ENCODE results near the gene C11orf68. TPM values are rescaled to one million over a fixed set of nuclear protein-coding genes. Genes with fewer than 3 reads are reported as not detected.
A peak's percentile ranks its signal among the peaks of the same experiment; 100 is the strongest.

C11orf68 gene
- total RNA-seq, 2 experiments from 2014 or later, result 28.4 to 28.5 TPM

DNA sequence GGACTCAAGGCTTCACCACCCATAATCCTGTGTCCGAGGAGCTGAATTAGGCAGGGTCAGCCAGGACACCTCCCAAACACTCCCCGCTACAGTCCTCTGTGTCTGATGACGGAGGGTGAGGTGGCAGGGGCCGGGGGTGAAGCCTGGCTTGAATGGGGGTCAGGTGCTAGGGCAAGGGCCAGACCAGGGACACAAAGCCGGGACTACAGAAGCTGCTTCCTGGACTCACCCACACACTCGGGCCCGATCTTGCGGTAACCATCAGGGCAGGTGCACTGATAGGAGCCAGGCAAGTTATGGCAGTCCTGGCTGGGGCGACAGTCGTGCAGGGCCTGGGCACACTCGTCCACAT is 48.6 kb downstream of the C11orf68 start:
- DNase-seq (no peak), ATAC-seq (no peak)
- Mint-ChIP-seq H3K9me3 (ENCODE audit: insufficient read depth) (no peaks in the 10 kb centered on the region), H3K27me3 (ENCODE audit: low read depth) (peaks cover 5% of the 10 kb centered on the region), H3K36me3 (ENCODE audit: low read depth) (peaks cover 20% of the 10 kb centered on the region), H3K4me1 (ENCODE audit: low read depth) (peaks cover 52% of the 10 kb centered on the region), H3K4me3 (no peak overlapping the region), H3K27ac (peak overlapping the region; percentile 64)
- ChIA-PET CTCF (interaction anchor here (1.6 to 18.4 kb wide), 3 partner anchors 10 to 158 kb away, joined by 3 to 584 read pairs (median 90); partner anchors contain the start of genes CCDC85B, CTSW, FIBP and KAT5), POLR2A (interaction anchor here (2.2 to 6.6 kb wide), 3 partner anchors 10 to 18 kb away, joined by 10 to 143 read pairs (median 20); partner anchors contain the start of genes CFL1, CTSW and MUS81)

DNA sequence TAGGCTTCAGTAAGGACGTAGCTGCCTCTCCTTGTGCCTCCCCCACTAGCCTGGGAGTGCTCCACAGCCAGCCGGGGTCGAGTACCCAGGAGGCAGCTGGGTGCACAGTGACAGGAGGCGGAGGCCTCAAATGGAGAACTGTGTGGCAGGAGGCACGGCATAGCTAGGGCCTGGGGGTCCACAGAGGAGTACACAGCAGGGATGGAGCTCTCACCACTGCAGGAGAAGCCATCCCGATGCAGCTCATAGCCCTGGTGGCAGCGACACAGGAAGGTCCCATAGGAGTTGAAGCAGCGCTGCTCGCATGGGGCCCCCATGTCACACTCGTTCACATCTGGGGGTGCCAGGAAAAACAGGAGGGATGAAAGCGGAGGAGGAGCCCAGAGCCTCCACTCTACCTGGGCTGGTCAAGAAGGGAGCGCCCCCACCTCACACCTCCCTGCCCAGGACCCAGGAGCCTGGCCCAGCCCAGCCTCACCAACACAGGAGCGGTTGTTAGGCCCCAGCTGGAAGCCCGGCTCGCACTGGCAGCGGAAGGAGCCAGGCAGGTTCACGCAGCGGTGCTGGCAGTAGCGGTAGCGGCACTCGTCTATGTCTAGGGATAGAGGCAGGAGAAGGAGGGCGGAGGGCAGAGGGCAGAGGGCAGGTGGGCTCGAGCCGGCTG is 49.1 kb downstream of the C11orf68 start:
- H3K27ac Mint-ChIP-seq, result no peak overlapping the region
- H3K27me3 Mint-ChIP-seq (ENCODE audit: low read depth), result peaks cover 5% of the 10 kb centered on the region
- H3K9me3 Mint-ChIP-seq (ENCODE audit: insufficient read depth), result no peaks in the 10 kb centered on the region
- ATAC-seq (no peak), DNase-seq (no peak)
- no peak overlapping the region for H3K4me3 Mint-ChIP-seq
- CTCF ChIA-PET, result interaction anchor here (1.4 to 18.4 kb wide), 3 partner anchors 10 to 176 kb away, joined by 3 to 584 read pairs (median 90); partner anchors contain the start of genes CCDC85B, CTSW, FIBP and MUS81
- H3K36me3 Mint-ChIP-seq (ENCODE audit: low read depth), result peaks cover 24% of the 10 kb centered on the region
- POLR2A ChIA-PET, result interaction anchor here (1.3 to 6.6 kb wide), 4 partner anchors 9 to 21 kb away, joined by 6 to 143 read pairs (median 14); partner anchors contain the start of genes CCDC85B, CFL1, CTSW and MUS81
- H3K4me1 Mint-ChIP-seq (ENCODE audit: low read depth), result peaks cover 56% of the 10 kb centered on the region

DNA sequence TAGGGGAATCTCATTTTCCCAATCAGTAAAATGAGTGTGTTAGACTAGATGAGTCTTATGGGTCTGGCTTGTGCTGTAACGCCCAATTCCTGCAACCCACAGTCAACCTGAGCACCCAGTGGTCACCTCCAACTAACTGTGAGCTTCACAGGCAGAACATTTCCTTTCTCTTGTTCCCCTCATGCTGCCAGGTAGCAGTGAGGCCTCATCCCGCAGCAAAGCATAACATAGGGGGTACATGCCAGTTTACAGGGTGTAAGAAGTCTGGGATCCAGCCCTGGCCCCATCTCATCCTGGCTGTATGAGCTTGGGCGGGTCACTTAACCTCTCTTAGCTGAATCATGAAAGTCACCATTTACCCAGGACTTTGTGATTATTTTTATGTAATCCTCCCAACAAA is 50.0 kb downstream of the C11orf68 start:
- no peak overlapping the region for H3K27ac Mint-ChIP-seq
- no peak for ATAC-seq
- peaks cover 56% of the 10 kb centered on the region for H3K4me1 Mint-ChIP-seq (ENCODE audit: low read depth)
- POLR2A ChIA-PET, result interaction anchor here (1.3 to 6.6 kb wide), 3 partner anchors 9 to 22 kb away, joined by 6 to 143 read pairs (median 9); partner anchors contain the start of genes CCDC85B, CFL1 and MUS81
- H3K4me3 Mint-ChIP-seq, result no peak overlapping the region
- DNase-seq, result no peak
- peaks cover 28% of the 10 kb centered on the region for H3K36me3 Mint-ChIP-seq (ENCODE audit: low read depth)
- H3K9me3 Mint-ChIP-seq (ENCODE audit: insufficient read depth), result no peaks in the 10 kb centered on the region
- peaks cover 5% of the 10 kb centered on the region for H3K27me3 Mint-ChIP-seq (ENCODE audit: low read depth)
- CTCF ChIA-PET, result interaction anchor here (1.4 to 18.4 kb wide), 3 partner anchors 9 to 177 kb away, joined by 3 to 584 read pairs (median 90); partner anchors contain the start of genes CCDC85B, CTSW, FIBP and MUS81

DNA sequence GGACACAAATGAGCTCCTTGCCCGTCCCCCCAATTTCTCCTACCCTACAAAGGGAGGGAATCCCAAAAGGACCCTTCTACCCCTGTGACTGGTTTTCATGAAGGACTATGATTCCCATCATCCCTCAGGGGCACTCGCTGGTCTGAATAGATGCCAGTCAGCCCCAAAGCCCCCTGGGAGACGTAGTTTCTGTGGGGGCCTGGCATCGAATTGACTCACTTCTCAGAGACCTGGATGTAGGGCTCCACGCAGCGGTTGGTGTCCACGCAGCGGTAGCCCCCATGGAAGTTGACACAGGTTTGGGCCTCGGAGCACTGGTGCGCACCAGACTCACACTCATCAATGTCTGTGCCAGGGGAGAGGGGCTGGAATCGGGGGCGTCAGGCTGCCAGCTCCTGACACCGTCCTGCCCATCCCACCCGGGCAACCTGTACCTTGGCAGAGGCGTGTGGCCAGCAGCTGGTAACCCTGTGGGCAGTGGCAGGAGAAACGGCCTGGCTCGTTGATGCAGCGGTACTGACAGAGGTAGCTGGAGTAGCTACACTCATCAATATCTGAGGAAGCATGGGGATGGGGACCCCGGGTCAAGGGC is 50.7 kb downstream of the C11orf68 start:
- CTCF ChIA-PET, result interaction anchor here (4.7 to 18.4 kb wide), 2 partner anchors 8 to 17 kb away, joined by 90 to 584 read pairs; partner anchors contain the start of genes CCDC85B, CTSW, FIBP and MUS81
- ATAC-seq, result no peak
- H3K4me3 Mint-ChIP-seq, result no peak overlapping the region
- POLR2A ChIA-PET, result interaction anchor here (1.7 to 6.6 kb wide), 2 partner anchors 8 to 16 kb away, joined by 9 to 143 read pairs; partner anchors contain the start of genes CFL1 and MUS81
- H3K4me1 Mint-ChIP-seq (ENCODE audit: low read depth), result peaks cover 49% of the 10 kb centered on the region
- H3K27ac Mint-ChIP-seq, result no peak overlapping the region
- H3K9me3 Mint-ChIP-seq (ENCODE audit: insufficient read depth), result no peaks in the 10 kb centered on the region
- no peak for DNase-seq
- H3K36me3 Mint-ChIP-seq (ENCODE audit: low read depth), result peaks cover 35% of the 10 kb centered on the region
- peaks cover 3% of the 10 kb centered on the region for H3K27me3 Mint-ChIP-seq (ENCODE audit: low read depth)

DNA sequence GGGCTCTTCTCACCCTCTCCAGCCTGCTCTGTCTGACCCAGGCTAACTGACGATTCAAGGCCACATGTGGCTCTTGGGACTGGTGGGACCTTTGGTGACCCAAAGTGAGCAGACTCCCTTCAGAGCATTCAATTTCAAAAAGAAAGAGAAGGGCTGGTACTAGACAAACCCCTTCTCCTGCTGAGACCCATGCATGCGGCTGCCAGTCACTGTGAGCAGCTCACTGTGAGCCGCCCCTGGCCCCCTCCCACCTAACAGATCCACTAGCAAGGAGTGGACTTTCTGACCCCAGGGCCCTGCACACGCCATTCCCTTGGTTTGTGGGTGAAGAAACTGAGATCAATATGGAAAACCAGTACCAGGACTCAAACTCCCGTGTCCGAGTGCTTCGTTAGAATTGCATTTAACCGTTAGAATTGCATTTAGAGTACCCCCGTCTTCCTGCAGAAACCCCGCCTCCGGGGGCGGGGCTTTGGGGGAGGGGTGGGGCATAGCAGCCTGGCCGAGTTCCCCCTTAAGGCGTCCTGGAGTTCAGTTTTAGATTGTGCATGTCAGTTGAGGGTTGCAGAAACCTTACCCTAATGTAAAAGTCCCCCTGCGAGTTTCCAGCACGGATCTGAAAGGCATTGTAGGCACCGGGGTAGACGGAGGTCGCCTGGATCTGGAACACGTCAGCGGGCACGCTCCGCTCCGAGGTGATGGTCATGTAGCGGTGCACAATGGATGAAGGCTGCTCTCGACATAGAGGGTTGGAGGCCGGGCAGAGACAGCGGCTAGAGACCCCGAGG is 51.4 kb downstream of the C11orf68 start:
- ATAC-seq (no peak), DNase-seq (no peak)
- Mint-ChIP-seq H3K27me3 (ENCODE audit: low read depth) (no peaks in the 10 kb centered on the region), H3K4me3 (no peak overlapping the region), H3K27ac (no peak overlapping the region), H3K36me3 (ENCODE audit: low read depth) (peaks cover 42% of the 10 kb centered on the region), H3K4me1 (ENCODE audit: low read depth) (peaks cover 51% of the 10 kb centered on the region), H3K9me3 (ENCODE audit: insufficient read depth) (no peaks in the 10 kb centered on the region)
- ChIA-PET CTCF (interaction anchor here (18.4 kb wide), 1 partner anchor 18 kb away, joined by 584 read pairs; the partner anchor contains the start of genes CCDC85B, CTSW and FIBP), POLR2A (interaction anchor here (1.5 to 1.7 kb wide), 2 partner anchors 15 to 21 kb away, joined by 4 to 9 read pairs; partner anchors contain the start of gene FIBP)

Other genes starting within 250 kb of the C11orf68 start
- 10 to 100 TPM; 63.2 to 68.7 TPM for gene KAT5, start 206.8 kb downstream of the C11orf68 start, total RNA-seq
- gene RNASEH2C, start 198.3 kb downstream of the C11orf68 start, total RNA-seq, result 10 to 100 TPM; 88.0 to 92.3 TPM
- 10 to 100 TPM; 21.9 to 22.5 TPM for gene AP5B1, start 138.1 kb downstream of the C11orf68 start, total RNA-seq
- gene OVOL1, start 132.0 kb downstream of the C11orf68 start, total RNA-seq, result under 1 TPM in 1 of 2 experiments, not detected in 1; 0.08 TPM
- 1 to 10 TPM in 1 of 2 experiments, under 1 TPM in 1; 0.44 to 1.6 TPM for gene SNX32, start 85.1 kb downstream of the C11orf68 start, total RNA-seq
- 1,000 to 10,000 TPM; 2,110 to 2,145 TPM for gene CFL1, start 60.9 kb downstream of the C11orf68 start, total RNA-seq
- gene MUS81, start 58.6 kb downstream of the C11orf68 start, total RNA-seq, result 100 to 1,000 TPM; 106 to 111 TPM
- 1 to 10 TPM; 4.8 to 5.0 TPM for gene EFEMP2, start 46.3 kb downstream of the C11orf68 start, total RNA-seq
- gene CTSW, start 39.2 kb downstream of the C11orf68 start, total RNA-seq, result 100 to 1,000 TPM; 381 to 413 TPM
- 10 to 100 TPM; 80.4 to 89.0 TPM for gene FIBP, start 30.6 kb downstream of the C11orf68 start, total RNA-seq
- 10 to 100 TPM; 82.6 to 84.0 TPM for gene CCDC85B, start 28.4 kb downstream of the C11orf68 start, total RNA-seq
- 1 to 10 TPM; 2.3 to 3.8 TPM for gene FOSL1, start 18.7 kb downstream of the C11orf68 start, total RNA-seq
- gene DRAP1, start 364 bp upstream of the C11orf68 start, total RNA-seq, result 100 to 1,000 TPM; 219 to 240 TPM
- not detected for gene TSGA10IP, start 26.4 kb upstream of the C11orf68 start, total RNA-seq
- 10 to 100 TPM; 88.0 to 90.3 TPM for gene SART1, start 42.7 kb upstream of the C11orf68 start, total RNA-seq
- 10 to 100 TPM; 53.5 to 54.2 TPM for gene EIF1AD, start 83.1 kb upstream of the C11orf68 start, total RNA-seq
- gene BANF1, start 83.4 kb upstream of the C11orf68 start, total RNA-seq, result 100 to 1,000 TPM; 290 to 298 TPM
- gene CST6, start 92.9 kb upstream of the C11orf68 start, total RNA-seq, result not detected
- not detected for gene CATSPER1, start 107.4 kb upstream of the C11orf68 start, total RNA-seq
- not detected for gene GAL3ST3, start 130.1 kb upstream of the C11orf68 start, total RNA-seq
- 100 to 1,000 TPM; 241 to 253 TPM for gene SF3B2, start 133.3 kb upstream of the C11orf68 start, total RNA-seq
- 10 to 100 TPM; 84.6 to 91.6 TPM for gene PACS1, start 151.2 kb upstream of the C11orf68 start, total RNA-seq